ENCODE measurements around the gene UTF1. TPM values are rescaled to one million over a fixed set of nuclear protein-coding genes. Genes with fewer than 3 reads are reported as not detected.
A peak's percentile ranks its signal among the peaks of the same experiment; 100 is the strongest.

The UTF1 gene
- total and polyA plus RNA-seq, 2 donors from 2014 or later = not detected

GRCh38 chr10:133207627-133208026 is 22.4 kb upstream of the UTF1 start:
- H3K36me3 ChIP-seq (ENCODE audit: control insufficient read depth in 2 of 3, insufficient read depth in 3 of 3, low read length in 3 of 3) = peaks cover 0 to 2% (median 0%) of the 10 kb centered on the region in 3 donors
- H3K4me1 ChIP-seq (ENCODE audit: control insufficient read depth in 2 of 3, insufficient read depth in 2 of 3, low read depth in 1 of 3, low read length in 3 of 3) = no peaks in the 10 kb centered on the region
- no peak overlapping the region for H3K9ac ChIP-seq (ENCODE audit: low read length in 3 of 3)
- peak in 1 of 5 donors; percentile 72 for DNase-seq
- intact Hi-C loops (cut with DNase I) = no loop called here
- no peak overlapping the region for H3K4me3 ChIP-seq (ENCODE audit: low read length in 3 of 3)
- no peak overlapping the region for H3K27ac ChIP-seq (ENCODE audit: low read depth in 2 of 2, low read length in 2 of 2)
- H3K9me3 ChIP-seq (ENCODE audit: control insufficient read depth in 2 of 3, insufficient read depth in 1 of 3, low read length in 3 of 3) = no peaks in the 10 kb centered on the region
- no peaks in the 10 kb centered on the region for H3K27me3 ChIP-seq (ENCODE audit: control insufficient read depth, insufficient read depth, low read length)
- TF ChIP-seq, protein P1, sequence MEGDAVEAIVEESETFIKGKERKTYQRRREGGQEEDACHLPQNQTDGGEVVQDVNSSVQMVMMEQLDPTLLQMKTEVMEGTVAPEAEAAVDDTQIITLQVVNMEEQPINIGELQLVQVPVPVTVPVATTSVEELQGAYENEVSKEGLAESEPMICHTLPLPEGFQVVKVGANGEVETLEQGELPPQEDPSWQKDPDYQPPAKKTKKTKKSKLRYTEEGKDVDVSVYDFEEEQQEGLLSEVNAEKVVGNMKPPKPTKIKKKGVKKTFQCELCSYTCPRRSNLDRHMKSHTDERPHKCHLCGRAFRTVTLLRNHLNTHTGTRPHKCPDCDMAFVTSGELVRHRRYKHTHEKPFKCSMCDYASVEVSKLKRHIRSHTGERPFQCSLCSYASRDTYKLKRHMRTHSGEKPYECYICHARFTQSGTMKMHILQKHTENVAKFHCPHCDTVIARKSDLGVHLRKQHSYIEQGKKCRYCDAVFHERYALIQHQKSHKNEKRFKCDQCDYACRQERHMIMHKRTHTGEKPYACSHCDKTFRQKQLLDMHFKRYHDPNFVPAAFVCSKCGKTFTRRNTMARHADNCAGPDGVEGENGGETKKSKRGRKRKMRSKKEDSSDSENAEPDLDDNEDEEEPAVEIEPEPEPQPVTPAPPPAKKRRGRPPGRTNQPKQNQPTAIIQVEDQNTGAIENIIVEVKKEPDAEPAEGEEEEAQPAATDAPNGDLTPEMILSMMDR (IDR thresholded peaks at IDR 0.05; ENCODE audit: borderline replicate concordance, extremely low read depth, insufficient read depth) = no peak
- FAIRE-seq = no peak

DNA sequence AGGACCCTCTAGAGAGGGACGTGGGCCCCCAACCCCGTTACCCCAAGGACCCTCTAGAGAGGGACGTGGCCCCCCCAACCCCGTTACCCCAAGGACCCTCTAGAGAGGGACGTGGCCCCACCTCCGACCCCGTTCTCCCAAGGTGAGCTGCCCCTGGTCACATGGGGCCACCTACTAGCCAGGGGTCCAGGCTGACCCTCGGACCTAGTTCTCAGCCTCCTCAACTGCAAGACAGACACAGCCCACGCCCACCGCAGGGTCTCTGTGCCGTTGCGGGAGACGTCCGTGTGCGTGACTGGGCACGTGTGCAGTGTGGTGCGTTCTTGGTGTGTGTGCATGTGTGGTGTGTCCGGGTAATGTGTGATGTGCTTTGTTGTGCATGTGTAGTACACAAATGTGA is 21.6 kb upstream of the UTF1 start:
- Histone ChIP-seq H3K9me3 (ENCODE audit: control insufficient read depth in 2 of 3, insufficient read depth in 1 of 3, low read length in 3 of 3) (no peaks in the 10 kb centered on the region), H3K9ac (ENCODE audit: low read length in 3 of 3) (no peak overlapping the region), H3K36me3 (ENCODE audit: control insufficient read depth in 2 of 3, insufficient read depth in 3 of 3, low read length in 3 of 3) (peaks cover 0 to 2% (median 0%) of the 10 kb centered on the region in 3 donors), H3K27me3 (ENCODE audit: control insufficient read depth, insufficient read depth, low read length) (no peaks in the 10 kb centered on the region), H3K27ac (ENCODE audit: low read depth in 2 of 2, low read length in 2 of 2) (no peak overlapping the region), H3K4me3 (ENCODE audit: low read length in 3 of 3) (no peak overlapping the region), H3K4me1 (ENCODE audit: control insufficient read depth in 2 of 3, insufficient read depth in 2 of 3, low read depth in 1 of 3, low read length in 3 of 3) (no peaks in the 10 kb centered on the region)
- peak in 1 of 5 donors; percentile 56 for DNase-seq
- FAIRE-seq = no peak
- intact Hi-C loops (cut with DNase I) = no loop called here
- TF ChIP-seq, protein P1 (IDR thresholded peaks at IDR 0.05; ENCODE audit: borderline replicate concordance, extremely low read depth, insufficient read depth) = no peak

DNA sequence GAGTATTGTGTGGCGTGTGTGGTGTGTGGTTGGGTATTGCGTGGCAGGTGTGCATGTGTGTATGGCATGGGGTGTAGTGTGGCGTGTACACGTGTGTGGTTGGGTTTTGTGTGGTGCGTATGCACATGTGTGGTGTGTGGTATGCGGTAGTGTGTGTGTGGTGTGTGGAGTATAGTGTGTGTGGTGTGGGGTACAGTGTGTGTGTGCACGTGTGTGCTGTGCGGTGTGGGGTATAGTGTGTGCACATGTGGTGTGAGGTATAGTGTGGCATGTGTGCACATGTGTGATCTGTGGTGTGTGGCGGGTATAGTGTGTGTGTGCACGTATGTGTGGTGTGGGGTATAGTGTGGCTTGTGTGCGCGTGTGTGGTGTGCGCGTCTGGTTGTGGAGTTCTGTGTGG is 20.9 kb upstream of the UTF1 start:
- H3K27ac ChIP-seq (ENCODE audit: low read depth in 2 of 2, low read length in 2 of 2) = no peak overlapping the region
- FAIRE-seq = no peak
- intact Hi-C loops (cut with DNase I) = no loop called here

More for the DNA sequence above, 20.9 kb upstream of the UTF1 start:
- Histone ChIP-seq H3K9ac (ENCODE audit: low read length in 3 of 3) (no peak overlapping the region), H3K4me1 (ENCODE audit: control insufficient read depth in 2 of 3, insufficient read depth in 2 of 3, low read depth in 1 of 3, low read length in 3 of 3) (no peaks in the 10 kb centered on the region), H3K36me3 (ENCODE audit: control insufficient read depth in 2 of 3, insufficient read depth in 3 of 3, low read length in 3 of 3) (peaks cover 0 to 2% (median 0%) of the 10 kb centered on the region in 3 donors), H3K4me3 (ENCODE audit: low read length in 3 of 3) (no peak overlapping the region), H3K27me3 (ENCODE audit: control insufficient read depth, insufficient read depth, low read length) (no peaks in the 10 kb centered on the region), H3K9me3 (ENCODE audit: control insufficient read depth in 2 of 3, insufficient read depth in 1 of 3, low read length in 3 of 3) (no peaks in the 10 kb centered on the region)
- DNase-seq = peak in 1 of 5 donors; percentile 29
- TF ChIP-seq, protein P1 (IDR thresholded peaks at IDR 0.05; ENCODE audit: borderline replicate concordance, extremely low read depth, insufficient read depth) = no peak

All from kidney (tissue), 14 donors.